ENCODE measurements around the gene GALNT2.
A peak's percentile ranks its signal among the peaks of the same experiment; 100 is the strongest.

Gene GALNT2

GRCh38 chr1:230195199-230195598, 128.2 kb downstream of the GALNT2 start:
- no peak for DNase-seq

- no peak for DNase-seq
Observed at GRCh38 chr1:230196077-230196476, 129.0 kb downstream of the GALNT2 start.

GRCh38 chr1:230197644-230198567, 130.9 kb downstream of the GALNT2 start:
- no peak for DNase-seq

GRCh38 chr1:230199034-230199433, 132.0 kb downstream of the GALNT2 start:
- DNase-seq: no peak

- DNase-seq: no peak
Observed at GRCh38 chr1:230199554-230199953, 132.5 kb downstream of the GALNT2 start.

- DNase-seq: no peak
Observed at GRCh38 chr1:230200276-230200675, 133.2 kb downstream of the GALNT2 start.

- no peak for DNase-seq
Observed at GRCh38 chr1:230201445-230201844, 134.4 kb downstream of the GALNT2 start.

GRCh38 chr1:230204842-230205241, 137.8 kb downstream of the GALNT2 start:
- DNase-seq: no peak

- DNase-seq: no peak
Observed at GRCh38 chr1:230205719-230206198, 138.7 kb downstream of the GALNT2 start.

GRCh38 chr1:230206207-230206606, 139.2 kb downstream of the GALNT2 start:
- DNase-seq: no peak

GRCh38 chr1:230206976-230207375, 139.9 kb downstream of the GALNT2 start:
- no peak for DNase-seq

GRCh38 chr1:230207598-230207997, 140.6 kb downstream of the GALNT2 start:
- no peak for DNase-seq

GRCh38 chr1:230208619-230209261, 141.7 kb downstream of the GALNT2 start:
- peak; percentile 11 for DNase-seq

- no peak for DNase-seq
Observed at GRCh38 chr1:230210326-230210980, 143.4 kb downstream of the GALNT2 start.

GRCh38 chr1:230210981-230211336, 143.9 kb downstream of the GALNT2 start:
- DNase-seq: no peak

GRCh38 chr1:230211436-230212145, 144.6 kb downstream of the GALNT2 start:
- DNase-seq: no peak

GRCh38 chr1:230212405-230212936, 145.4 kb downstream of the GALNT2 start:
- DNase-seq: no peak

GRCh38 chr1:230215031-230215430, 148.0 kb downstream of the GALNT2 start:
- DNase-seq: no peak

- DNase-seq: no peak
Observed at GRCh38 chr1:230215529-230215928, 148.5 kb downstream of the GALNT2 start.

GRCh38 chr1:230216896-230217295, 149.9 kb downstream of the GALNT2 start:
- DNase-seq: no peak

GRCh38 chr1:230218667-230219066, 151.6 kb downstream of the GALNT2 start:
- DNase-seq: no peak

- DNase-seq: no peak
Observed at GRCh38 chr1:230219174-230220067, 152.4 kb downstream of the GALNT2 start.
